ENCODE data around the gene CLCA2. TPM values are rescaled to one million over a fixed set of nuclear protein-coding genes. Genes with fewer than 3 reads are reported as not detected.
A peak's percentile ranks its signal among the peaks of the same experiment; 100 is the strongest.

CLCA2 gene
- not detected for total RNA-seq

GRCh38 chr1:86423873-86424272 is at the start of gene CLCA2:
Gene CLCA2 (plus strand): TSS chr1:86424171. CDS start chr1:86424248, 77 bp downstream.
- Mint-ChIP-seq H3K36me3 (ENCODE audit: low read depth) (no peaks in the 10 kb centered on the region), H3K27me3 (ENCODE audit: low read depth) (peaks cover 3% of the 10 kb centered on the region), H3K4me3 (no peak within 1 kb of the TSS), H3K9me3 (no peaks in the 10 kb centered on the region), H3K4me1 (ENCODE audit: low read depth) (peaks cover 4% of the 10 kb centered on the region), H3K27ac (no peak within 1 kb of the TSS)
- intact Hi-C loops (cut with micrococcal nuclease), result no loop called here
- CTCF ChIA-PET, result interaction anchor here (0.6 to 2.5 kb wide), 3 partner anchors 16 to 78 kb away, joined by 5 to 10 read pairs (median 6); no protein-coding TSS in a partner anchor
- no peak for DNase-seq

GRCh38 chr1:86375688-86376087 is 48.3 kb upstream of the CLCA2 start:
- CTCF ChIA-PET, result interaction anchor here (1.0 kb wide), 1 partner anchor 125 kb away, joined by 5 read pairs; no protein-coding TSS in a partner anchor

GRCh38 chr1:86377341-86377740 is 46.6 kb upstream of the CLCA2 start:
- peaks cover 4% of the 10 kb centered on the region for H3K4me1 Mint-ChIP-seq (ENCODE audit: low read depth)
- no peak overlapping the region for H3K27ac Mint-ChIP-seq
- peaks cover 12% of the 10 kb centered on the region for H3K9me3 Mint-ChIP-seq
- CTCF ChIA-PET, result interaction anchor here (1.2 to 1.4 kb wide), 2 partner anchors 96 to 122 kb away, joined by 3 read pairs; no protein-coding TSS in a partner anchor
- DNase-seq, result no peak
- peaks cover 29% of the 10 kb centered on the region for H3K36me3 Mint-ChIP-seq (ENCODE audit: low read depth)
- intact Hi-C loops (cut with micrococcal nuclease), result no loop called here
- H3K27me3 Mint-ChIP-seq (ENCODE audit: low read depth), result no peaks in the 10 kb centered on the region
- H3K4me3 Mint-ChIP-seq, result no peak overlapping the region

More at GRCh38 chr1:86375688-86376087, 48.3 kb upstream of the CLCA2 start:
- intact Hi-C loops (cut with micrococcal nuclease), result no loop called here
- H3K27me3 Mint-ChIP-seq (ENCODE audit: low read depth), result no peaks in the 10 kb centered on the region
- peaks cover 12% of the 10 kb centered on the region for H3K9me3 Mint-ChIP-seq
- no peak overlapping the region for H3K4me3 Mint-ChIP-seq
- H3K4me1 Mint-ChIP-seq (ENCODE audit: low read depth), result peaks cover 2% of the 10 kb centered on the region
- H3K27ac Mint-ChIP-seq, result no peak overlapping the region
- DNase-seq, result no peak
- peaks cover 33% of the 10 kb centered on the region for H3K36me3 Mint-ChIP-seq (ENCODE audit: low read depth)

- H3K9me3 Mint-ChIP-seq, result peaks cover 12% of the 10 kb centered on the region
- intact Hi-C loops (cut with micrococcal nuclease), result no loop called here
- peaks cover 8% of the 10 kb centered on the region for H3K4me1 Mint-ChIP-seq (ENCODE audit: low read depth)
- CTCF ChIA-PET, result interaction anchor here (0.8 to 2.7 kb wide), 6 partner anchors 11 to 127 kb away, joined by 3 to 44 read pairs (median 9); no protein-coding TSS in a partner anchor
- H3K27ac Mint-ChIP-seq, result no peak overlapping the region
- H3K4me3 Mint-ChIP-seq, result no peak overlapping the region
- DNase-seq, result no peak
- H3K27me3 Mint-ChIP-seq (ENCODE audit: low read depth), result no peaks in the 10 kb centered on the region
- peaks cover 24% of the 10 kb centered on the region for H3K36me3 Mint-ChIP-seq (ENCODE audit: low read depth)
Measured at GRCh38 chr1:86378813-86379212, 45.2 kb upstream of the CLCA2 start.

- Mint-ChIP-seq H3K27me3 (ENCODE audit: low read depth) (no peaks in the 10 kb centered on the region), H3K4me3 (no peak overlapping the region), H3K27ac (no peak overlapping the region), H3K9me3 (peaks cover 12% of the 10 kb centered on the region), H3K4me1 (ENCODE audit: low read depth) (peaks cover 8% of the 10 kb centered on the region), H3K36me3 (ENCODE audit: low read depth) (peaks cover 18% of the 10 kb centered on the region)
- DNase-seq, result peak; percentile 18
- CTCF ChIA-PET, result interaction anchor here (0.6 to 2.7 kb wide), 21 partner anchors 10 to 410 kb away, joined by 3 to 44 read pairs (median 4); partner anchors contain the start of genes CLCA2, ODF2L and SH3GLB1
- intact Hi-C loops (cut with micrococcal nuclease), result loop anchor here (1.0 to 10.0 kb wide), 6 partner anchors 39 to 676 kb away; partner anchors contain the start of gene ZNHIT6
Measured at GRCh38 chr1:86380257-86380861, 43.6 kb upstream of the CLCA2 start.

GRCh38 chr1:86381223-86381622 is 42.7 kb upstream of the CLCA2 start:
- Mint-ChIP-seq H3K27me3 (ENCODE audit: low read depth) (no peaks in the 10 kb centered on the region), H3K36me3 (ENCODE audit: low read depth) (peaks cover 18% of the 10 kb centered on the region), H3K27ac (no peak overlapping the region), H3K4me1 (ENCODE audit: low read depth) (peaks cover 8% of the 10 kb centered on the region), H3K4me3 (no peak overlapping the region), H3K9me3 (peaks cover 12% of the 10 kb centered on the region)
- no peak for DNase-seq
- intact Hi-C loops (cut with micrococcal nuclease), result loop anchor here (1.0 to 10.0 kb wide), 4 partner anchors 360 to 703 kb away; partner anchors contain the start of gene ZNHIT6
- CTCF ChIA-PET, result no interaction called here

GRCh38 chr1:86382878-86383277 is 41.1 kb upstream of the CLCA2 start:
- Mint-ChIP-seq H3K4me3 (no peak overlapping the region), H3K27me3 (ENCODE audit: low read depth) (no peaks in the 10 kb centered on the region), H3K36me3 (ENCODE audit: low read depth) (peaks cover 6% of the 10 kb centered on the region), H3K27ac (no peak overlapping the region), H3K4me1 (ENCODE audit: low read depth) (peaks cover 8% of the 10 kb centered on the region), H3K9me3 (peaks cover 4% of the 10 kb centered on the region)
- intact Hi-C loops (cut with micrococcal nuclease), result loop anchor here (2.0 to 10.0 kb wide), 3 partner anchors 450 to 678 kb away; partner anchors contain the start of gene ZNHIT6
- DNase-seq, result no peak
- CTCF ChIA-PET, result interaction anchor here (0.7 to 1.2 kb wide), 2 partner anchors 9 to 127 kb away, joined by 3 to 4 read pairs; no protein-coding TSS in a partner anchor

GRCh38 chr1:86387916-86388627 is 35.9 kb upstream of the CLCA2 start:
- H3K27me3 Mint-ChIP-seq (ENCODE audit: low read depth), result no peaks in the 10 kb centered on the region
- CTCF ChIA-PET, result interaction anchor here (1.3 kb wide), 1 partner anchor 112 kb away, joined by 3 read pairs; no protein-coding TSS in a partner anchor
- no peak overlapping the region for H3K4me3 Mint-ChIP-seq
- H3K36me3 Mint-ChIP-seq (ENCODE audit: low read depth), result peaks cover 5% of the 10 kb centered on the region
- peaks cover 37% of the 10 kb centered on the region for H3K4me1 Mint-ChIP-seq (ENCODE audit: low read depth)
- DNase-seq, result no peak
- no peak overlapping the region for H3K27ac Mint-ChIP-seq
- H3K9me3 Mint-ChIP-seq, result peaks cover 5% of the 10 kb centered on the region
- intact Hi-C loops (cut with micrococcal nuclease), result loop anchor here (10.0 kb wide), 1 partner anchor 683 kb away; the partner anchor contains the start of gene ZNHIT6

- Mint-ChIP-seq H3K36me3 (ENCODE audit: low read depth) (peaks cover 5% of the 10 kb centered on the region), H3K27ac (no peak overlapping the region), H3K4me1 (ENCODE audit: low read depth) (peaks cover 44% of the 10 kb centered on the region), H3K4me3 (no peak overlapping the region), H3K27me3 (ENCODE audit: low read depth) (no peaks in the 10 kb centered on the region), H3K9me3 (peaks cover 5% of the 10 kb centered on the region)
- DNase-seq, result no peak
- intact Hi-C loops (cut with micrococcal nuclease), result loop anchor here (1.0 to 10.0 kb wide), 2 partner anchors 9 to 684 kb away; partner anchors contain the start of gene ZNHIT6
- CTCF ChIA-PET, result interaction anchor here (1.3 kb wide), 1 partner anchor 111 kb away, joined by 3 read pairs; no protein-coding TSS in a partner anchor
Measured at GRCh38 chr1:86388777-86389176, 35.2 kb upstream of the CLCA2 start.

- CTCF ChIA-PET, result interaction anchor here (0.7 to 2.4 kb wide), 3 partner anchors 10 to 129 kb away, joined by 4 to 12 read pairs (median 4); no protein-coding TSS in a partner anchor
- Mint-ChIP-seq H3K9me3 (peaks cover 5% of the 10 kb centered on the region), H3K4me3 (peak overlapping the region; percentile 67), H3K27me3 (ENCODE audit: low read depth) (no peaks in the 10 kb centered on the region), H3K4me1 (ENCODE audit: low read depth) (peaks cover 45% of the 10 kb centered on the region), H3K27ac (peak overlapping the region; percentile 82), H3K36me3 (ENCODE audit: low read depth) (peaks cover 5% of the 10 kb centered on the region)
- no peak for DNase-seq
- intact Hi-C loops (cut with micrococcal nuclease), result loop anchor here (1.0 to 10.0 kb wide), 2 partner anchors 8 to 685 kb away; partner anchors contain the start of gene ZNHIT6
Measured at GRCh38 chr1:86389307-86389706, 34.7 kb upstream of the CLCA2 start.

- Mint-ChIP-seq H3K4me1 (ENCODE audit: low read depth) (peaks cover 57% of the 10 kb centered on the region), H3K9me3 (peaks cover 5% of the 10 kb centered on the region), H3K27me3 (ENCODE audit: low read depth) (no peaks in the 10 kb centered on the region), H3K4me3 (peak overlapping the region; percentile 11), H3K27ac (no peak overlapping the region), H3K36me3 (ENCODE audit: low read depth) (peaks cover 5% of the 10 kb centered on the region)
- intact Hi-C loops (cut with micrococcal nuclease), result loop anchor here (2.0 to 10.0 kb wide), 5 partner anchors 938 to 1700 kb away; partner anchors contain the start of genes BCL10, SSX2IP and SYDE2
- CTCF ChIA-PET, result interaction anchor here (0.6 to 1.0 kb wide), 4 partner anchors 106 to 940 kb away, joined by 3 to 6 read pairs (median 4); no protein-coding TSS in a partner anchor
- DNase-seq, result no peak
Measured at GRCh38 chr1:86394416-86394815, 29.6 kb upstream of the CLCA2 start.

Data from activated naive CD4-positive, alpha-beta T cell treated with anti-CD3 and anti-CD28 coated beads for 36 hours (primary cell).